Activated CD4-positive, alpha-beta T cell treated with anti-CD3 and anti-CD28 coated beads, Interleukin-2, amount 50 U/mL, for 24 hours (primary cell): Measurements from ENCODE around the gene CKAP4.

Experiments
- DNase-seq, 2 donors: peaks; one replicate each; pipeline ENCODE4 v3.0.0-alpha.2; 2020; ENCODE audit warnings: low read depth in 1 of 2, low spot score in 1 of 2

The CKAP4 gene

DNA sequence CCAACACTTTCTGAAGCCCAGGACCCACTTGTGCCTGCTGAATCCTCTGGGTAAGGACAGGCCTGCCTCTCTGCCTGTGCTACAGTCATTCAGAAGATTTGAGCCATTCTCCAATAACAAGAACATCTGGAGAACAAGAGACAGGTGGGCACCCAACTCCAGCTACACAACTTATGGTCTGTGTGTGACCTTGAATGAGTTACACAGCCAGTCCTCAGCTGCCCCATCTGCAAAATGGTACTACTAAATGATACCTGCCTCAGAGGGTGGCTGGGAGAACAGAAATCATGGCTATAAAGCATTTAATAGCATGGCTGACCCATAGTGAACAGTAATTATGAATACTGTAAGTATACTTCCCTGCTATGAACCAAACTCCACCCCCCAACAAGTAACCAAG is 4.2 kb downstream of the CKAP4 start:
- DNase-seq = no peak

DNA sequence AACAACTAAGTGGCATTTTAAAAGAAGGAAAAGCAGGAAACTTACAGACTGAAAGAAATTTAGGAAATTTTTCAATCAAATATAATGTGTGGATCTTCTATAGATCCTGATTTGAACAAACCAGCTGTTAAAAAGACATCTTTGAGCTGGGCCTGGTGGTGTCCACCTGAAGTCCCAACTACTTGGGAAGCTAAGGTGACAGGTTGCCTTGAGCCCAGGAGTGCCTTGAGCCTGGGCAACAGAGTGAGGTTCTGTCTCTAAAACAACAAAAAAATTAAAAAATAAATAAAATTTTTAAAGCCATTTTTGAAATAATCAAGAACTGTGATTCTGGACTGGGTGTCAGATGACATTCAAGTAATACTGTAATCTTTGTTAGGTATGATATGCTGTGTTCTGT is 7.0 kb downstream of the CKAP4 start:
- DNase-seq = no peak

- DNase-seq = no peak
Measured at GRCh38 chr12:106239951-106240335, 7.9 kb downstream of the CKAP4 start.

DNA sequence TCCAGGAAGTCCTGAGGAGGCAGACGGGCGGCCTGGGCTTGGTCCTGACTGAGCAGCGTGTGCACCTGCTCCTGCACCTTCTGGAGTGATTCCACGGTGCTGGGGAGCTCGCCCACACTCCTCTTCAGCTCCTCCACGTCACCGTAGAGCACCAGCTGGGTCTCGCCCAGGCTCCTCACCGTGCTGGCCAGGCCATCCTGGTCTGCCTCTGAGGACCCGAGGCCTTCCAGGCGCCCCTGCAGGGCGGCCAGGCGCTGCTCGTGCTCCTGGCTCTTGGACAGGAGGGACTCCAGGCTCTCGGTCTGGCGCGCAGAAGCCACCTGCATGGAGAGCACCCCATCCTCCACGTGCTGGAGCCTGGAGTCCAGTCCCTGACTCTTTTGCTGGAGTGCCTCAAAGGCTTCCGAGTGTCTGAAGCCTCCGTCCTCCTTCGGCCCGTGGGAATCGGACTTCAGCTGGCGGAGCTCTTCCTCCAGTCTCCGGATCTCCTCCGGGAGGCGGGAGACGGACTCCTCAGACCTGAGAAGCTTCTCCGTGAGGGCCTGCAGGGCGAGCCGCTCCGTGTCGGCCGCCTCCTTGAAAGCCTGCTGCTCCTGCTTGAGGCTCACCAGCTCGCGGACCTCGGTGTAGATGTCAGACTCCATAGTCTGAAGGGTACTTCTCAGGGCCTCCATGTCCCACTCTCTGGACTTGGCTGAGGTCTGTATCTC is 8.4 kb downstream of the CKAP4 start:
- DNase-seq = no peak

GRCh38 chr12:106238146-106238545 is 9.7 kb downstream of the CKAP4 start:
- DNase-seq = no peak

GRCh38 chr12:106235770-106236169 is 12.1 kb downstream of the CKAP4 start:
- no peak for DNase-seq

DNA sequence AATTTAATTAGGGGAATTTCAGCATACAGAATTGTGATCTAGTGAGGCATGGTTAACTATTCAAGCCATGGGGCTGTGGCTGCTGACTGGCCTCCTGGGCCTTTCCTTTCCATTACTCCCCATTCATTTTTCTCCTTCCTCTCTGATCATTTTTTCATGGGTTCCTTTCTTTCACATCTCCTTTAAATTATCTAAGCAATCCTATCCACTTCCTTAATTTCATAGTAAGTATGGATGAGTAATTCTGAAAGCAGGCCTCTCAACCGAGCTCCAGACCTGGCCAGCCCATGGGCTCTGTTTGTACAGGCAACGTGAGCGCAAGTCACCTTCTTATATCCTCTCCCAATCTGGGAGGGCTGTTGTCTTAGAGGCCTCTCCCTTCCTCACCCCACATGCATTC is 13.4 kb downstream of the CKAP4 start:
- DNase-seq = no peak

- no peak for DNase-seq
Measured at GRCh38 chr12:106233011-106233410, 14.8 kb downstream of the CKAP4 start.

- no peak for DNase-seq
Measured at GRCh38 chr12:106229036-106229591, 18.7 kb downstream of the CKAP4 start.

- no peak for DNase-seq
Measured at GRCh38 chr12:106228320-106228710, 19.5 kb downstream of the CKAP4 start.

DNA sequence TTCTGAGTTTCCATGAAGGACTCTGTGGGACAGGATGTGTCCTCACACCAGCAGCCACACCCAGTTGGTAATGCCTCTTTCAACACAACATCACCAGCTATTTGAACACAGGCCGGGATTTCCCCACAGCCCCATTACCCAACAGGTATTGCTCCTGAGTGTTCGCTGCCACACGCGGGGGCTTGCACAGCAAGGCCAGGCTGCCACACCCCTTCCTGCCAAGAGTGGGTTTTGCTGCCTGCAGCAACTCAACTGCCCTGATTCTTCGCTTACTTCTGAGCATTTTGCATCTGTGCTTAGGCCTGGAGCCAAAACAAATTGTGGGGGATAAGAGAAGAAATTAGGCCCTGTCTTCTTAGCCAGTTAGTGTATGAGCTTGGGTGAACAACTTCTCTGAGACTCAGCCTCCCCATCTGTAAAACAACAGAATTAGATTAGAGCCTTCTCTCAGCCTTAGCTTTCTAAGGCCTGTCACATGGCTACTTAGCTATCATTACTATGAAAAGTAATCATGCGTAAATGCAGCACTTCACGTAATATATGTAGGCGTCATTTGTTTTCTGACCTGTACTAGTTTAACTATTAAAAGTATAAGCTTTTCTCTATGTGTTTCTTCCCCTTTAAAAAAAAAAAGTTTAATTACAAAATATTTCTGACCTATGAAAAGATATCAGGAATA is 20.0 kb downstream of the CKAP4 start:
- DNase-seq = no peak

- DNase-seq = no peak
Measured at GRCh38 chr12:106226884-106227640, 20.8 kb downstream of the CKAP4 start.

GRCh38 chr12:106224355-106224706 is 23.5 kb downstream of the CKAP4 start:
- DNase-seq = no peak

GRCh38 chr12:106223485-106224354 is 24.1 kb downstream of the CKAP4 start:
- DNase-seq = peak; percentile 39 to 56

- DNase-seq = no peak
Measured at GRCh38 chr12:106220536-106220935, 27.3 kb downstream of the CKAP4 start.

GRCh38 chr12:106219043-106219442 is 28.8 kb downstream of the CKAP4 start:
- no peak for DNase-seq

DNA sequence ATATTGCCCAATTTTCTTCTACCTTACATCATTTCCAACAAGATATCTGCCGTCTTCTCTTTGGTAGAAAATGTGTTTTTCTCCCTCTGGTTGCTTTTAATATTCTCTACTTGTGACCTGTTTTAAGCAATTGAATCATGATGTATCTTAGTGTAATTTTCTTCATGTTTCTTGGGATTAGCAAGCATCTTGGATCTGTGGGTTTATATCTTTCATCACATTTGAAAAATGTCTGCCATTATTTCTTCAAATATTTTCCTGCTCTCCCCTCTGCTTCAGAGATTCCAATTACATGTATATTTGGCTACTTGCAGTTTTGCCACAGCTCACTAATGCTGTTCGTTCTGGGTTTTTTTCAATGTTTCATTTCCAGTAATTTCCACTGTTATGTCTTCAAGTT is 30.1 kb downstream of the CKAP4 start:
- DNase-seq = no peak

DNA sequence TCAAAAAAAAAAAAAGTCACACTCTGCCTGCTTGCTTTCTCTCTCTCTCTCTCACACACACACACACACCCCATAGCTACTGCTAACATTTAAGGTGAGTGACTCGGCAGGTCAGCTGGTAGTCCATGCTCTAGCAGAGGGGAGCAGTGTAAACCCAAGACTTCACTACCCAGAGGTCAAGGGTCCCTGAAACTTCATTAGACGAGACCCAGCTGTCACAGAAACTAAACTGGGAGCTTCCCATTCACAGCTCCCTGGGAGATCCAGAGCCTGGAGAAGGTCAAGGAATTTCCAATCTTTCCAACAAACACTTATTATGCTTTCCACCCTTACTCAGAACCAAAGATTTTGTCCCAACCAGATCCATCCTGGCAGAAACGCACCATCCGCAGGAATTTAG is 33.2 kb downstream of the CKAP4 start:
- no peak for DNase-seq

DNA sequence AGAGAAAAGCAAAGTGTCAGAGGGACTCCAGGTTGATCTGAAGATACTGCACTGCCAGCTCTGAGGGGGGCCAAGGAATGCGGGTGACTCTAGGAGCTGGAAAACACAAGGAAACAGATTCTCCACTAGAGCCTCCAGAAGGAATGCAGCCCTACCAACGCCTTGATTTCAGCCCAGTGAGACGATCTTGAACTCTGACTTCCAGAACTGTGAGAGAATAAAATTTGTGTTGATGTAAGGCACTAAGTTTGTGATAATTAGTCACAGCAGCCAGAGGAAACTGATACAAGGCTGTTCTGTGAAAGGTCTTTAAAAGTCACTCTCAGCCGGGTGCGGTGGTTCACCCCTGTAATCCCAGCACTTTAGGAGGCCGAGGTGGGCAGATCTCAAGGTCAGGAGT is 34.2 kb downstream of the CKAP4 start:
- no peak for DNase-seq

DNA sequence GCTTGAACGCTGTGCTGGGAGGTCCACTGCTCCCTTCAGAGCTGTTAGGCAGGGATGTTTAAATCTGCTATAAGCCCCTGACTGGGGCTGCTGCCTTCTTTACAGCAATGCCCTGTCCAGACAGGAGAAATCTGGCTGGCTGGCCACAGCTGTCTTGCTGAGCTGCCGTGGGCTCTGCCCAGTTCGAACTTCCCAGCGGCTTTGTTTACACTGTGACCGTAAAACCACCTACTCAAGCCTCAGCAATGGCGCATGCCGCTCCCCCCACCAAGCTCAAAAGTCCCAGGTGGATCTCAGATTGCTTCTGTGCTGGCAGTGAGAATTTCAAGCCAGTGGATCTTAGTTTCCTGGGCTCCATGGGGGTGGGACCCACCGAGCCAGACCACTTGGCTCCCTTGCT is 35.8 kb downstream of the CKAP4 start:
- DNase-seq = no peak
